ENCODE results near the gene FLT3. TPM values are rescaled to one million over a fixed set of nuclear protein-coding genes. Genes with fewer than 3 reads are reported as not detected.

The FLT3 gene
- polyA plus RNA-seq, 1 of the 3 experiments (the other 2 are of a cell fraction) = not detected

DNA sequence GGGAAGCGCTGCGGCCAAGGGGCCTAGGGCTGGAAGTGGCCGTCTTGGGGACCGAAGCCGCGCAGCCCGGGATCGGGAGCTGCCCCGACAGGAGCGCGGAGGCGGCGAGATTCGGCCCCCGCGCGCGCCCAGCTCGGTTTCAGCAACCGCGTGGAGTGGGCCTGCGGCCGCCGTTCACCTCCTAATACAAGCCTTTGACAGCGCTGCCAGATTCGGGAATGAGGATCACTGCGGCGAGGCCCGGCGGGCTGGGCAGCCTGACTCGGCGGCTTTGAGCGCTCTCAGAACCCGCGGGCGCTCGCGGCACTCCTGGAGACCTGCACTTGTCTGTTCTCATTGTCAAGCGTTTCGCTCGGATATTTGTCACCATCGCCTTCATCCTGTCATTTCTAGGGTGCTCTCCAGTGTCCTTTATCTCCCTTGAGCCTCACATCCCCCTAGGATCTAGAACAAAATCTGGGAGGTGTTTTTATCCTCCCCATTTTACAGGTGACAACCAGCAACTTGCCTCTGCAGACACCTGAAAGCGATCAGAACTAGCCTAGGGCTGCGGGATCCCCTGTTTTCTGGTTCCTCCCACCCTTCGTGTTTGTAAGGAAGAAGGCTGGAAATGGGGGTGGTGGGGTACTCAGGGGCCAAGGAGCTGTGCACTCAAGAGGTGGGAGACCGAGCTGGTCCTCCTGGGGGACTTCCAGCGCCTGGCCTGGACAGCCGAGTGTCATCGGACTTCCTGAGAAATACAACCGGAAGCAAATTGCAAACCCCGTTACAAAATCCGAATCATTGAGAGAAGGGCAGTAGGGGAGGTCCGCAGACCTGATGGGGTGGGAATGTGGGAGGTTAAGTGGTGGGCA lies 129.8 kb downstream of the FLT3 start:
- no peaks in the 10 kb centered on the region for H4K20me1 ChIP-seq (ENCODE audit: insufficient read depth)

DNA sequence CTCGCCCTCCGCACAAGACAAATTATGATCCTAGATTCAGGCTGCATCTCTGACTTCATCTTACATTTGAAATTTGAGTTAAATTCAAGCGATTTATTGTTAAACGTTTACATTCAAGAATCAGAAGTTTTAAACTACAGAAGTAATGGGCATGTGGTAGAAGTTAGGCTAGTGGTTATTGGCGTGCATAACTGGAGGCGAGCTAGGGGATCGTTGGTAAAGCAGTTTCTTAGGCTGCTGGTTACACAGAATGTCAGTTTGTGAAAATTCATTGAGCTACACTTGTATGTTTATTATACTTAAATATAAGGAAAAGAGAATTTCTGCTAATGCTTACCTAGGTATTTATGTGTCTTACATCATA lies 130.5 kb downstream of the FLT3 start:
- WGBS (ENCODE audit: low lambda C conversion rate) = 22% methylated on average over 7 of the region's 7 CpGs
- POLR2A ChIA-PET = no interaction called here

More for the DNA sequence above, 129.8 kb downstream of the FLT3 start:
- H3K9me3 ChIP-seq = no peaks in the 10 kb centered on the region
- no peak overlapping the region for H3K4me2 ChIP-seq
- POLR2A ChIA-PET = no interaction called here
- peak; percentile 19 for DNase-seq
- CTCF ChIA-PET = interaction anchor here (0.9 to 1.7 kb wide), 4 partner anchors 14 to 608 kb away, joined by 3 to 10 read pairs (median 8); no protein-coding TSS in a partner anchor
- TF ChIP-seq MXI1 (IDR thresholded peaks at IDR 0.05; ENCODE audit: low read depth, low read length) (no peak), FOXJ3 (CRISPR knock-in tag; IDR thresholded peaks at IDR 0.05) (no peak), POLR2AphosphoS5 (IDR thresholded peaks at IDR 0.05; ENCODE audit: low read depth, low read length) (no peak), EZH2phosphoT487 (IDR thresholded peaks at IDR 0.05; ENCODE audit: borderline replicate concordance, low read depth) (peak; percentile 91; the same call in 1 of the 2 replicates), SIN3A (IDR thresholded peaks at IDR 0.05; ENCODE audit: borderline replicate concordance, low read depth, low read length) (no peak)
- TF ChIP-seq, protein P1, sequence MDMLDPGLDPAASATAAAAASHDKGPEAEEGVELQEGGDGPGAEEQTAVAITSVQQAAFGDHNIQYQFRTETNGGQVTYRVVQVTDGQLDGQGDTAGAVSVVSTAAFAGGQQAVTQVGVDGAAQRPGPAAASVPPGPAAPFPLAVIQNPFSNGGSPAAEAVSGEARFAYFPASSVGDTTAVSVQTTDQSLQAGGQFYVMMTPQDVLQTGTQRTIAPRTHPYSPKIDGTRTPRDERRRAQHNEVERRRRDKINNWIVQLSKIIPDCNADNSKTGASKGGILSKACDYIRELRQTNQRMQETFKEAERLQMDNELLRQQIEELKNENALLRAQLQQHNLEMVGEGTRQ (IDR thresholded peaks at IDR 0.05; ENCODE audit: borderline replicate concordance, low read depth, low read length) = no peak
- no peak overlapping the region for H3K27ac ChIP-seq (ENCODE audit: low read depth in 2 of 2, low read length in 1 of 2)
- no peaks in the 10 kb centered on the region for H3K36me3 ChIP-seq (replicated peaks in 1 of 2; ENCODE audit: control insufficient read depth in 1 of 2, insufficient read depth in 2 of 2, low read length in 1 of 2)
- H3K4me1 ChIP-seq (ENCODE audit: control insufficient read depth in 1 of 2, insufficient read depth in 2 of 2, low read depth in 1 of 2, low read length in 1 of 2) = no peaks in the 10 kb centered on the region
- peaks cover 99% of the 10 kb centered on the region for H3K27me3 ChIP-seq (ENCODE audit: insufficient read depth)
- H3K9ac ChIP-seq = no peak overlapping the region
- H3F3A ChIP-seq (replicated peaks; ENCODE audit: insufficient read depth) = no peaks in the 10 kb centered on the region
- 11% methylated on average over 22 of the region's 53 CpGs for WGBS (ENCODE audit: low lambda C conversion rate)
- no peaks in the 10 kb centered on the region for H3K9me2 ChIP-seq
- no peak overlapping the region for H2AFZ ChIP-seq (ENCODE audit: low read depth)
- no peaks in the 10 kb centered on the region for H3K79me2 ChIP-seq (ENCODE audit: insufficient read depth)
- no peak overlapping the region for H3K4me3 ChIP-seq (ENCODE audit: low read depth in 2 of 2, low read length in 1 of 2)

More for the DNA sequence above, 130.5 kb downstream of the FLT3 start:
- Histone ChIP-seq H3K4me2 (no peak overlapping the region), H3K27ac (ENCODE audit: low read depth in 2 of 2, low read length in 1 of 2) (no peak overlapping the region), H3K9me3 (no peaks in the 10 kb centered on the region), H3K36me3 (replicated peaks in 1 of 2; ENCODE audit: control insufficient read depth in 1 of 2, insufficient read depth in 2 of 2, low read length in 1 of 2) (no peaks in the 10 kb centered on the region), H3K79me2 (ENCODE audit: insufficient read depth) (no peaks in the 10 kb centered on the region), H4K20me1 (ENCODE audit: insufficient read depth) (no peaks in the 10 kb centered on the region), H3K9me2 (no peaks in the 10 kb centered on the region), H3K27me3 (ENCODE audit: insufficient read depth) (peaks cover 99% of the 10 kb centered on the region), H2AFZ (ENCODE audit: low read depth) (no peak overlapping the region), H3K9ac (no peak overlapping the region), H3F3A (replicated peaks; ENCODE audit: insufficient read depth) (no peaks in the 10 kb centered on the region), H3K4me3 (ENCODE audit: low read depth in 2 of 2, low read length in 1 of 2) (no peak overlapping the region), H3K4me1 (ENCODE audit: control insufficient read depth in 1 of 2, insufficient read depth in 2 of 2, low read depth in 1 of 2, low read length in 1 of 2) (no peaks in the 10 kb centered on the region)
- DNase-seq = no peak
- CTCF ChIA-PET = interaction anchor here (0.9 to 2.5 kb wide), 5 partner anchors 15 to 608 kb away, joined by 3 to 8 read pairs (median 6); no protein-coding TSS in a partner anchor
- no peak for TF ChIP-seq CHD2 (IDR thresholded peaks at IDR 0.05; ENCODE audit: low read length, partially characterized antibody)
- no peak for TF ChIP-seq RFX5 (IDR thresholded peaks at IDR 0.05; ENCODE audit: low read length)
- TF ChIP-seq FOXJ3 (CRISPR knock-in tag; IDR thresholded peaks at IDR 0.05) = no peak
- TF ChIP-seq, protein P2, sequence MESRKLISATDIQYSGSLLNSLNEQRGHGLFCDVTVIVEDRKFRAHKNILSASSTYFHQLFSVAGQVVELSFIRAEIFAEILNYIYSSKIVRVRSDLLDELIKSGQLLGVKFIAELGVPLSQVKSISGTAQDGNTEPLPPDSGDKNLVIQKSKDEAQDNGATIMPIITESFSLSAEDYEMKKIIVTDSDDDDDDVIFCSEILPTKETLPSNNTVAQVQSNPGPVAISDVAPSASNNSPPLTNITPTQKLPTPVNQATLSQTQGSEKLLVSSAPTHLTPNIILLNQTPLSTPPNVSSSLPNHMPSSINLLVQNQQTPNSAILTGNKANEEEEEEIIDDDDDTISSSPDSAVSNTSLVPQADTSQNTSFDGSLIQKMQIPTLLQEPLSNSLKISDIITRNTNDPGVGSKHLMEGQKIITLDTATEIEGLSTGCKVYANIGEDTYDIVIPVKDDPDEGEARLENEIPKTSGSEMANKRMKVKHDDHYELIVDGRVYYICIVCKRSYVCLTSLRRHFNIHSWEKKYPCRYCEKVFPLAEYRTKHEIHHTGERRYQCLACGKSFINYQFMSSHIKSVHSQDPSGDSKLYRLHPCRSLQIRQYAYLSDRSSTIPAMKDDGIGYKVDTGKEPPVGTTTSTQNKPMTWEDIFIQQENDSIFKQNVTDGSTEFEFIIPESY (IDR thresholded peaks at IDR 0.05; ENCODE audit: borderline replicate concordance, low read depth) = no peak
- no peak for TF ChIP-seq MEF2A (IDR thresholded peaks at IDR 0.05; ENCODE audit: borderline replicate concordance, low read depth)
- no peak for TF ChIP-seq FOXM1 (IDR thresholded peaks at IDR 0.05; ENCODE audit: low read depth)
- no peak for TF ChIP-seq MXI1 (IDR thresholded peaks at IDR 0.05; ENCODE audit: low read depth, low read length)
- TF ChIP-seq, protein P3, sequence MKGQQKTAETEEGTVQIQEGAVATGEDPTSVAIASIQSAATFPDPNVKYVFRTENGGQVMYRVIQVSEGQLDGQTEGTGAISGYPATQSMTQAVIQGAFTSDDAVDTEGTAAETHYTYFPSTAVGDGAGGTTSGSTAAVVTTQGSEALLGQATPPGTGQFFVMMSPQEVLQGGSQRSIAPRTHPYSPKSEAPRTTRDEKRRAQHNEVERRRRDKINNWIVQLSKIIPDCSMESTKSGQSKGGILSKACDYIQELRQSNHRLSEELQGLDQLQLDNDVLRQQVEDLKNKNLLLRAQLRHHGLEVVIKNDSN (IDR thresholded peaks at IDR 0.05; ENCODE audit: borderline replicate concordance, low read depth) = no peak
- no peak for TF ChIP-seq GATA2 (CRISPR knock-in tag; IDR thresholded peaks at IDR 0.05)
- TF ChIP-seq, protein P1 (IDR thresholded peaks at IDR 0.05; ENCODE audit: borderline replicate concordance, low read depth, low read length) = no peak
- no peak for TF ChIP-seq RXRA (IDR thresholded peaks at IDR 0.05; ENCODE audit: borderline replicate concordance, low read depth)
- no peak for TF ChIP-seq NFIC (IDR thresholded peaks at IDR 0.05; ENCODE audit: borderline replicate concordance)
- TF ChIP-seq TAF1 (IDR thresholded peaks at IDR 0.05; ENCODE audit: borderline replicate concordance, low read depth, low read length) = no peak
- TF ChIP-seq YY1 (IDR thresholded peaks at IDR 0.05; ENCODE audit: low read depth) = no peak
- TF ChIP-seq, protein P4, sequence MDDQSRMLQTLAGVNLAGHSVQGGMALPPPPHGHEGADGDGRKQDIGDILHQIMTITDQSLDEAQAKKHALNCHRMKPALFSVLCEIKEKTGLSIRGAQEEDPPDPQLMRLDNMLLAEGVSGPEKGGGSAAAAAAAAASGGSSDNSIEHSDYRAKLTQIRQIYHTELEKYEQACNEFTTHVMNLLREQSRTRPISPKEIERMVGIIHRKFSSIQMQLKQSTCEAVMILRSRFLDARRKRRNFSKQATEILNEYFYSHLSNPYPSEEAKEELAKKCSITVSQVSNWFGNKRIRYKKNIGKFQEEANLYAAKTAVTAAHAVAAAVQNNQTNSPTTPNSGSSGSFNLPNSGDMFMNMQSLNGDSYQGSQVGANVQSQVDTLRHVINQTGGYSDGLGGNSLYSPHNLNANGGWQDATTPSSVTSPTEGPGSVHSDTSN (IDR thresholded peaks at IDR 0.05) = no peak
